ENCODE data around the gene ROR2.
"Not testable (repeated sequence)": the region's sequence is repeated elsewhere in the genome, so short reads cannot be mapped to it uniquely, and the experiment has no call there.

Gene ROR2
- total RNA-seq: 0.10 to 0.22 reads per million in 2 donors

DNA sequence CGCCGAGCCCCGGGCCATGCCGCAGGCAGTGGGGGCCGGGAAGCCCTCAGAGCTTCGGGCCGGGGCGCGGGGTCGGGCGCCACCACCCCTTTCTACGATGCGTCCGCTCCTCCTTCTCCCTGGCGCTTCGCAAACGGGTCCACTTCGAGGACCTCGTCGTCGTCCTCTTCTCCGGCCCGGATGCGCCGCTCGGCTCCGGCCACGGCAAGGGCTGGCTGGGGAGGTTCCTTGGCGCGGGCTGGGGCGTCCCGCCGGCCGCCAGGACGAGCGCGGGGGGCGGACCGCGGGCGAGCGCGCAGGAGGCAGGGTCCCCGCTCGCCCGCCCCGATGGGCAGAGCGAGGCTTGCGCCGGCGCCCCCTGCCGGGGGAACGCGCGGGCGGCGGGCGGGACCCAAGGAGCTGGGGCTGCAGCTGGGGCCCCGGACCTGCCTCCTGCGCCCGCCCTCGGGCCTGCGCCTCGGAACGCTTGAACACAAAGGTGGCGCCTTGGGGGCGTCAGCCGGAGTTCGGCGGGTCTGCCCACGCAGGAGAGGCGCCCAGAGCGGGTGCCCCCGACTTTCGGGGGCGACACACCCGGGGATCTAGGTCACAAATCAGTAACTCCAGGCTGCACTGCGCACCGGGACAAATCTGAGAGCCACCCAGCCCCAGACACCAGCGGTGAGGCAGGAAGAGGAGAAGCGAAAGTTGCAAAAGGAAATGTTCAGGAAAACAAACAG, at the start of gene ROR2:
Gene ROR2, minus strand, starts transcription at position 283 of the 719 bp plus-strand sequence.
- no peak for DNase-seq

DNA sequence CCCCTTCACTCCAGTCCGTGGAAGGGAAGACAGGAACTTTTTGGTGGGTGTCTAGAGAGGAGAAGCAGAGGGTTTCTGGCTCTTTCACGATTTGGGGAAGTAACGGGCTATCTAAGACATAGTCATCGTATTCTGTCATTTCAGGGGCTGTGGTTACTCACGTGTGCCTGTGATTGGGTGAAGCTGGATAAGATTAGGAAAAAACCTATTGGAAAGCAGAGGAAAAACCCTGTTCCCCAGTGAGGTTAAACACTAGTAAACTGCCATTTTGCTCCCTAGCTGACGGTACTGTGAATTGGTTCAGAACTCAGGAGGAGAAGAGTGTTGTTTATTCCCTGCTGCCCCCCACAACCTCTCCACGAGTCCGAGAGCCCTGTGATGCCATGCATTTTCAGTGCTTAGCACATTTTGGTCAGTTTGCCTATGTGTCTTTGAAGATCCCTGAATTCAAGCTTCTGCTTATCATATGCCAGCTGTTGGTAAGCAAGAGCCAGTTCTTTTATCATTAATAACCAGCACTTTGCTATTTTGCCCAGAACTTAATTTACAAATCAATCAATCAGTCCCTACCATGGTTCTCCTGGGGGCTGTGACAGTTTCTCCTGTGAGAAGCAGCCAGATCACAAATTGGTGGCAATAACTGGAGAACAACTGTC, 45.1 kb upstream of the ROR2 start:
- no peak for DNase-seq

DNA sequence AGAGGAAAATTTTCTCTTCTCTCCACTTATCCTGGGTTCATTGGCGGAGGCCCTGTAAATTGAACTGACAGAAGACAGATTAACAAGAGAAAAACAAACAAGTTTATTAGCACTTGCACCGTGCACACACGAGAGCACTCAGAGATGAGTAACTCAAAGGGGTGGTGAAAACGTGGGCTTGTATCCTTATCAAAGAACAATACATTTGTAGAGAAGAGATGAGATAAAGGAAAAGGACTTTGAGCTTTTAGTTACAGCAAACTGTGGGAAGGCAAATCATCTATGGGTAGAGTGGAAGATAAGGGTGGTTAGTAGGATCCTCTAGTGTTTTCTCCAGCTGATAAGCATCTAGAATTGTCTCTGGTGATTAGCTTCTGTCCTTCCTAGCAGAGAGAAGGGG, 44.4 kb upstream of the ROR2 start:
- no peak for DNase-seq

DNA sequence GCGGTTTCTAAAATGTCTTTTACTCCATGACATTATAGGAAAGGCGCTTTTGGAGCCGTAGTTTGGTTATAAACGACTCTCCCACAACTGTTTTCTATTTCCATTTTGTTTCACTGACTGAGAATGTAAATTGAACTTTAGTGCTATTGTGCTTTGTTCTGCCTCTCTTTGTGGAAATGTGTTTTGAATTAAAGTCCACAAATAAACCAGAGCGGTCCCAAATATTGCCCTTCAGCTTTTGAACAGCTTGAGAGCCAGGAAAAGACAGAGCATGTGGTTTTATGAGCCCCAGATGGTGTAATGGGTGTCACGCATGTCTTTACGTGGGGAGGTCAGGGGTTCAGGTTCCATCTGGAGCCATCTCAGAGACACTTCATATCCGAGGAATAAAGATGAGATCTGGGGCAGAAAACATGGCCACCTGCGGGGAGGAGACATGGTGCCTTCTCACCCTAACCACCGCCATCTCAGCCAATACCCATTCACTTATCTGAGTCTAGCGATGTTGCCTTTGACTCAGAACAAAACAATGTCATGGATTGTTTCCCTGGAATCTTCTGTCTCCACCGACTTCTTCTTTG, 42.5 kb upstream of the ROR2 start:
- DNase-seq: no peak

DNA sequence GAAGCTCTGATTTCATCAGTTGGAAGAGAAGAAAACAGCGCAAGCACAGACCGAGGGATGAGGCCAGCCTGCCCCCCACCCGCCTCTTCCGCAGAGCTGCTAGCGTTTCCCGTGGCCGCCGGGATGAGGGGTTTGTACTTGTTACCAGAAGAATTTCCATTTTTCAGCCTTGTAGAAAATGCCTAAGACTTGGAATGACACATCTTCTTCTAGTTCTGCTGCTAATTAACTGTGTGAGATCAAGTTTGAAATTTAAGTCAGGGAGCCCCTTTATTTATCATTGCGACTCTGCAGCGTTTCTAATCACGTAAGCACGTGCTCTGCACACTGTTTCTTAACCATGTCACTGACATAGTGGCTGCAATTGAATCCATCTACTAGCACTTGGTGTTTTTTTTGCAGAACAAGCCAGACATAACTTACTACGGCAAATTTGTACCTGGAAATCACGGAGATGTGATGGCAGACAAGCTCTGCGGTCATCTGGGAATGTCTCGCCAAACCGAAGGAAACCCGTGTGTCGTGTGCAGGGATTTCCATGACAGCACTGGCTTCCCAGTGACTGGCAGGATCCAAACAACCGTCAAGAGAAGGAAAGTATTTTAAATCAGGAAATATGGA, 41.8 kb upstream of the ROR2 start:
- no peak for DNase-seq

DNA sequence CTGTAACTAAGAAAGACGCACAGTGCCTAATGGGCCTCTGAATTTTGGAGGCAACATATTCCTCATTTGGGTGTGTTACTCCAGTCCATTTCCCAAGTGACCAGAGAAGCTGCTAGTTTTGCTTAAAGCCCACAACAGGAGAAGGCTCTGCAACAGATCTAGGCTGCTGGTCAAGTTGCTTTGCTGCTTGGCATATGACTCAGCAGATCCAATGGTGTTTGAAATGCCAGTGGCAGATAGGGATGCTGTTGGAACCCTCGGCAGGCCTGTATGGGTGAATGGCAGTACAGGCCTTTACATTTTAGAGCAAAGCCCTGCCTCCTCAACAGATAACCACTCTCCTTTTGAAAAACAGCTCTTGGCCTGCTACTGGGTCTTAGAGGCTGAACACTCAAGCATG, 36.2 kb upstream of the ROR2 start:
- DNase-seq: no peak

DNA sequence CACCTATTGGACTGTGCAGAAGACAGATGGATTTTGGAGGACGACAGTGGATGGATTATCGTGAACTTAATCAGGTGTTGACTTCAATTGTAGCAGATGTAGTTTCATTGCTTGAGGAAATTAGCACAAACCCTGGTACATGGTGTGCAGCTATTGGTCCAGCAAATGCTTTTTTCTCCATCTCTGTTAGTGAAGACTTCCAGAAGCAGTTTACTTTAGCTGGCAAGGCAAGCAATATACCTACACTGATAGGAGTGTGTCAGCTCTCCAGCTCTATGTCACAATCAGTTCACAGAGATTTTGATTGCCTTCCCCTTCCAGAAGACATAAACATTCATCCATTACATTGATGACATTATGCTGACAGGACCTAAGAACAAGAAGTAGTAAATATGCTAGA, 35.7 kb upstream of the ROR2 start:
- no peak for DNase-seq

DNA sequence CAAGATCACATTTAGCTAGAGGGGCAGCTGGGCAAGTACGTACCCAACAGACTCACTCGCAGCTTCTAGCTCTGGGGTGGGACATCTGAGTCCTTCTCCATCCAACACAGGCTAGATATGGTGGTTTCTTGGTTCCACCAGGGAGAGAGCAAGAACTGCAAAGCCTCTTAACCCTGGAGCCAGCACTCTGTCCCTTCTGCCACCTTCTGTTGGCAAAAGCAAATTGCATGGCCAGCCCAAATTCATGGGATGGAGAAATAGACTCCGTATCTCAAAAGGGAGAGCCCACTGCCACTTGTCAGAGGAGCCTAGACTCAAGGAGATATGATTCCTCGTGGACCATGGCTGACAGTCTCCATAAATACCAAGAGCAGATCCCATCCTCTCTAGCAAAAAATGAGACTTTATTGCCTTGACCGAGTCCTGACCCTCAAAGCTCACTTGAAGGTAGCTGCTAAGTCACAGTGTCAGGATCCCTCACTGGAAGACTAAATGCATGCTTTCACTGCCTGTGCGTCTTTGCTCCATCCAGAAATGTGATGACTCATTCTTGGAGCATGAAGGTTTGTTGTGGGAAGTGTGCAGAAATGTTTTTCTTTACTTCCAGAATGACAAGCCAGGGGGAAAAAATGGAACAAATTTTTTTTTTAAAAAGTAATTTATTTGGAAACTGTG, 28.8 kb upstream of the ROR2 start:
- no peak for DNase-seq

DNA sequence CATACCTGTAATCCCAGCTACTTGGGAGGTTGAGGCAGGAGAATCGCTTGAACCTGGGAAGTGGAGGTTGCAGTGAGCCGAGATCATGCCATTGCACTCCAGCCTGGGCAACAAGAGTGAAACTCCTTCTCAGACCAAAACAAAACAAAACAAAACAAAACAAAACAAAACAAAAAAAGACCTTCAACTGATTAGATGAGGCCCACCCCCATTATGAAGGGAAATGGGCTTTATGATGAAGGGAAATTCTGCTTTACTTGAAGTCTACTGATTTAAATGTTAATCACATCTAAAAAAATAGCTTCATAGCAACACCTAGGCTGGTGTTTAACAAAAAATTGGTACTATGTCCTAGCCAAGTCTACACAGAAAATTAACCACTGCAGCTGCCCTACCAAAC, 25.2 kb upstream of the ROR2 start:
- DNase-seq: not testable (repeated sequence)

DNA sequence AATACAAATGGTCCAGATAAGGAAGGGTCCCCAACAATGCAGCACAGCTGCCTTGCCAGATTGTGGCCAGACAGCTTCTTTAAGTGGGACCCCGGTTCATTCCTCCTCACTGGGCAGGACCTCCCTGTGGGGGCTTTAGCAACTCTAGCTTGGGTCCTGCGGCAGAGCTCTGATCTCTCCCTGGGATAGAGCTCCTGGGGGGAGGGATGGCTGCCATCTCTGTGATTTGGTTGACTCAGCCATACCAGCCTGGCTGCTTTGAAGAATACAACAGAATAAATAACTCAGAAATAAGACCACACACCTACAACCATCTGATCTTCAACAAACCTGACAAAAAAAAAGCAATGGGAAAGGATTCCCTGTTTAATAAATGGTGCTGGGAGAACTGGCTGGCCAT, 22.7 kb upstream of the ROR2 start:
- DNase-seq: no peak

DNA sequence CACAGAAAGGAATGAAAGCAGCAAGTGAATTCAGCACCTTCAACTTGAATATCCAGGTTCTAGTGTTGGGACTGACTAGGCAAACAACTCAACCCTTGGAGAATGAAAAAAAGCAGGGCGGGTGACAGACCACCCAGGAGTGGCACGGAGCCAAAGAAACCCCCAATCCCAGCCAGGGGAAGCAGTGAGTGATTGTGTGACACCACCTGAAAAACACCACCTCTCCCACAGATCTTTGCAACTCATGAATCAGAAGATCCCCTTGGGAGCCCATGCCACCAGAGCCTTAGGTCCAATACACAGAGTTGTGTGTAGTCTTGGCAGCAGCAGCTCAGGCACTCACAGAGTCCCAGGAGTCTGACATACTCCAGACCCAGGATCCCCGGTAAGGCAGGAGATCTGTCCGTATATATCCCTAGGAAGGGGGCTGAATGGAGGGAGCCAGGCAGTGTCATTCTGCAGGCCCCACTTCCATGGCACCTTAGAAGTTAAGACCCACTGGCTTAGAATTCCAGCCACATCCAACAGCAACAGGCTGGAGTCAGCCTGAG, 22.1 kb upstream of the ROR2 start:
- DNase-seq: no peak

DNA sequence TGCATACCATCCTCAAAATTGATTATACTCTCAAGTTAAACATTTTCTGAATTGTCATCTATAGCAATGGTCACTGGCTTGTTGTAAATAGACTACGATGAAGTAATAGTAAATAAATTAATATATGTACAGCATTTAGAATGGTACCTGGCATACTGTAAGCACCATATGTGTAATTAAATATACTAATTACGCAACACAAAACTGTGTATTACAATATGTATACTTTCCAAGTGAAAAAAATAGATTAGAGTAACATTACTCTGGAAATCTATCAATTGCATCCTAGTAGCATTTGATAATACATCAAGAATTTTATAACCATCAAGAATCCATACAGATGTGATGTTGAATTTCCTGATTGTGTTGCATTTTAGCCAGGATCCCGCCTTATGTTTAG, 17.2 kb upstream of the ROR2 start:
- DNase-seq: no peak

DNA sequence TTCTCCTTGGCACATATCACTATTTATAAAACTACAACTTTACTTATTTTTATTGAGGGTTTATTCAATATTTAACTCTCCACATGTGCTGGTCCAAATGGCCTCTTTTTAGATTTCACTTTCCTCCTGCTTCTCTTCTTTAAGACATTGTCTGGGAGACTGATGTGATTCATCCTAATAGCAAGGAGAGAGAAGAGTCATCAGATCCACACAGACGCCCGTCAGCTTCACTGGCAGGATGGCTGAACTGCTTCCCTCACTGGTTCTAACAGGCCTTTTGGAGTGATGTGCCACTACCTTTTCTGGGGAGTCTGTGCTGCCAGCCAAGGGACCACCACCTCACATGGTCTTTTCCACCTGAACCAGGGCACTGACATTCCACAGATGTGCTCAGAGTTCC, 16.5 kb upstream of the ROR2 start:
- no peak for DNase-seq

DNA sequence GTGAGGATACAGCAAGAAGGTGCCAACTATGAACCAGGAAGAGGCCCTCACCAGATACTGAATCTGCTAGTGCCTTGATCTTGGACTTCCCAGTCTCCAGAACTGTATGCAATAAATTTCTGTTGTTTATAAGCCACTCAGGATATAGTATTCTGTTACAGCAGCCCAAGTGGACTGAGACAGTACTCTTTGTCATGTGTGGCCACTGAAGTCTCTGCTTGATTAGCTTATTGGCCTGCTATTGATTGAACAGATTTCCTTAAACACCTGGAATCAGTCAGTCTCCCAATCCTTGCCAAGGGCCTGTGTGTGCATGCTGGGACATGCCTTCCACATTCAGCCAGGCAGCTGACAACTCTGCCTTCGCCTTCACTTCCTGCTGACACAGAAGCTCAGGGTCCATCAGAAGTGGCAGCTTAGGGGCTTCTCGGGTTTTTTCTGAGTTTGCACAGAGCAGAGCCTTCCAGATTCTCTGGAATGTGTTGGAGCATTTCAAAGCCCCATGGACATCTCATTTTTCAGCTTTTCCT, 13.7 kb upstream of the ROR2 start:
- DNase-seq: no peak

DNA sequence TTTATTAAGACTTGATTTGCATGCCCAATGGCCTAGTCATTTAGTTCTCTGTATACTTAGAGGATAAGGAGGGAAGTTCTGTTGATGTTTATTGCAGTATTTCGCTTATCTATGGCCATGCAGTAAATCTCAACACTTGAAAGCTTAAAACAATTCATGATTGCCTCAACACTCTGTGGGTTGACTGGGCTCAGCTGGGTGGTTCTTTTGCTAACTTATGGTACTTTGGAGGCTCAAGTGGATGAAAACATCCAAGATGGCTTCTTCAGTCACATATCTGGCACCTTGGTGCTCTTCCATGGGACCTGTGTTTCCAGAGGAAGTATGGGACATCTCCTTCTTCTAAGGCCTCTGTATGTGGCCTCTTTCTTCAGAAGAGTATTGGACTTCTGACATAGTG, 10.3 kb upstream of the ROR2 start:
- DNase-seq: no peak

DNA sequence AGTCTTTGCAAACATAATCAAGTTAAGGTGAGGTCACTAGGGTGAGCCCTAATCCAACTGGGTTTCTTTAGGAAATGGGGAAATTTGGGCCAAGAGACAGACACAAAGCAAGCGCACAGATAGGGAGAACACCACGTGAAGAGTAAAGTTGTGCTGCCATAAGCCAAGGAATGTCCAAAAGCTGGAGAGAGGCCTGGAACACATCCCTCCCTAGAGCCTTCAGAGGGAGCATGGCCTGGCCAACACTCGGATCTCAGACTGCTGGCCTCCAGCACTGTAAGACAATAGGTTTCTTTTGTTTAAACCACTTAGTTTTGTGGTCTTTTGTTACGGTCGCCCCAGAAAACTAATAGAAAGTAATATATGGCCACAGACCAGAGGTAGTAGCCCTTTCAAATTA, 8.1 kb upstream of the ROR2 start:
- no peak for DNase-seq

DNA sequence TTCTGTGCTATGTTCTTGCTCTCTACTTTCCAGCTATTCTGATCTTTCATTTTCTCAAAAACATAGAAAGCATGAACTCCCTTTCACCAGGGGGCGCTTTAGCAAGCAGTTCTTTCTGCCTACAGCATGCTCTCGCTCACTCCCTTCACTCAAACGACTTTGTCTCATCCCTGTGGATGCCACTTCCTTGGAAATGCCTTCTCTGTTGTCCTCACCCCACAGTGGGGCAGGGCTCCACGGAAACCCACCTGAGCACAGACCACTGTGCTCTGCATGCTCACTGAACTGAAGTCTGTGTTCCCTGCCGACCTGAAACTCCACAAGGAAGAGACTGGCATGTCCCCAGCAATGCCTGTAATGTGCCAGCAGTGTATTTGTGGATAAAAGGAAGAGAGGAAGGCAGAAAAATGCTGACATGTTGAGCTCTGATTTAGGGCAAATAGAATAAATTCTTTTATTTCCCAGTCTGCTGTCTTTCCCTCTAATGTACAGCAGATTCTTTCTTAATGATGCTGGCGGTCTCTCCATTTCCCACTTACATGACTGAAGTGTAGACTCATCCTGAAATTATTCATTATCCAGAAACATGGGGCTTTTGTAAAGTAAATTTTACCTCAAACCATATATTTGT, 4.9 kb upstream of the ROR2 start:
- no peak for DNase-seq

DNA sequence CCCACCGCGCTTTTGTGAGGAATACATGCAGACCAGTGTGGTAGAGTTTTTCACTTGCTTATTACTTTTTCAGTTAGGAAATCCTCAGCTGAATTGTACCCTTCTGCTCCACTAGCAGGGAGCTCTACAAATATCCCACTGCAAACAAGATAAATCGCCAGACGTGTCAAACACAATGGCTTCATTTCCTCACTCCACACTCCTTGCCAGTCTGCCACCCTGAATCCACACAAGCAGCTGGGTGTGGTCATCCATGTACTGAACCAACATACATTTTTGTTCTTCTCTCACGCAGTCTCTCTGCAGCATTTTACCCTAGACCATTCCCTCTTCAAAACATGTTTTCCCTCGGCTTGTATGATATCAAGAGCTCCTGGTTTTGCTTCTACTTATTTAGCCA, 3.7 kb upstream of the ROR2 start:
- no peak for DNase-seq

DNA sequence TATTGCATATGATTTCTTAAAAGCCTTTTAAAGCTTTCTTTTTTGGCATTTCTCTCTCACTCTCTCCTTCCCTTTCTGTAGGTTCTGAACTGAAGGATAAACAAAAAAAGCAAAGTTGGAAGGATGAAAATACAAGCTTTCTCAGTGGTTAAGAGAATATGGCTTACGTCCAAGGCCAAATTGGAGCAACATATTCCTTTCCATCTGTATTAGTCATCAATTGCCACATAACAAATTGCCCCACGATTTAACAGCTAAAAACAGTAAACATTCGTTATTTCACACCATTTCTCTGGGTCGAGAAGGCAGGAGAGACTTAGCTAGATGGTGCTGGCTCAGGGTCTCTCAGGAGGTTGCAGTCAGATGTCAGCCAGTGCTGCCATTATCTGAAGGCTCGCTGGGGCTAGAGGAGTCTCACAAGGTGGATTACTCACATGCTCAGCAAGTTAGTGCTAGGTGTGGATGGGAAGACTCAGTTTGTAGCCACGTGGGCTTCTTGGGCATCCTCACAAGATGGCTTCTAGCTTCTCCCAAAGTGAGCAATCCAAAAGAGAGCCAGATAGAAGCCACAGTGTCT, 2.0 kb upstream of the ROR2 start:
- DNase-seq: no peak

DNA sequence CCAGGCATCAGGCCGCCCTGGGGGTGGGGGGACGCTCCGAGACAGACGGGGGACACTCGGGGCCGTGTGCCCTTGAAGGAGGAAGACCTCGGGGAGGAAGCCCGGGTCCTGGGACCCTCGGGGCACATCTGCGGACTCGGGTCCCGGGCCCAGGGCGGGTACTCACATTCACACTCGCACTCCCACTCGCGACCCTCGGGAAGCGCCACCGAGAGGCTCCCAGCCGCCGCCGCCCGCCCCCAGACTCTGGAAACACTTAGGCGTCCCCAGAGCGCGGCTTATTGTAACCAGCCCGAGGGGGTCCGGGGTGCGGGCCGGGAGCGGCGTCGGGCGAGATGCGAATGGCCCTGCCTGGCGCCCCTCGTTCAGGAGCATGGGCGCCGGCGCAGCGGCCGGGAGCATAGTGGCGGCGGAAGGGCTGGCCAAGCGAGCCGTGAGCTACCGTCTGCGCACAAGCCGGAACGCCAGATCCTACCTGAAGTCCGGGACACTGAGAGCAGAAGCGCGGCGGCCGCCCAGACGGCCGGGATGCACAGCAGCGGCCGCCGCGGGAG, 559 bp downstream of the ROR2 start:
- DNase-seq: no peak

DNA sequence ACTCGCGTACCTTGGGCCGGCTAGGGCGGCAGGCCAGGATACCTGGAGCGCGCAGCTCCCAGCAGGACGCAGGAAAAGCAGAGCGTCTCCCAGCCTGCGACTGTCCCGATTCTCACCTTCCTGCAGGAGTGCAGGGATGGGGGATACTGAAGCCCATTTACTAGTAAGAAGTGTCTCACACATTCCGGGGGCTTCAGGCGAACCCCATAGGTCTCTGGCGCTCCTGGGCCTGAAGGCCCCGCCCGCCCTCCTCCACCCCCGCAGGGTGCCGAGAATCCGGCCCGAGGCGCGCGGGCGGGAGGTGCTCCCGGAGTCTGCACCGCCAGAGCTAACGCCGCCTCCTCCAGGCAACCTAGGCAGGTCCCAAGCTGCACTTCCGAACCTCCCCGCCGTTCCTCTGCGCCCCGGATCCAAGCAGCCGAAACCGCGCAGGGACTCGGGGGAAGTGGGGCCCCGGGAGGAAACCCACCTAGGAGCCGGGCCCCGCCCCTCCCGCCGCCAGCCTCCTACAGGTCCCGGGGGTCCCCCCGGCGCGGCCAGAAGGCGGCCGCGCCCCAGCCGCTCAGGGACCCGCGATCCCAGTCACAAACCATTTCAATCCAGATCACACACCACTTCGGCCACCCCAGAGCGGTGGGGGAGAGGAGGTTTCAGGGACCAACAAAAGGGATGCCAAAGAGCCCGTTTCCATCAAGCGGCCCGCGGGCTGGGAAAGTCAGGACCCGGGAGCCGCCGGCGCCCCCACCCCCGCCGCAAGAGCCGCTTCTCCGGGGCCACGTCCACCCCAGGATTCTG, 1.2 kb downstream of the ROR2 start:
- no peak for DNase-seq
